CD4-positive, alpha-beta T cell (primary cell): ENCODE data around the gene RUNDC1. TPM values are rescaled to one million over a fixed set of nuclear protein-coding genes. Genes with fewer than 3 reads are reported as not detected.
"Not testable (repeated sequence)": the region's sequence is repeated elsewhere in the genome, so short reads cannot be mapped to it uniquely, and the experiment has no call there.

Experiments used
- ATAC-seq: fragments of 200-7000 bp; cut with Tn5 transposase; one replicate; pipeline ENCODE4 v1.10.0; 2022; ENCODE audit warnings: mild to moderate bottlenecking; ENCODE audit not compliant: poor library complexity
- CTCF ChIA-PET: fragments of 350-600 bp; sonication (Branson Sonifier 250); formaldehyde crosslinking; loops from one replicate; lab custom pipeline; 2021; ENCODE audit warnings: antibody characterized with exemption, inconsistent platforms; lab: Charles Lee
- POLR2A ChIA-PET: fragments of 350-600 bp; sonication (Branson Sonifier 250); formaldehyde crosslinking; loops from one replicate; lab custom pipeline; 2021; ENCODE audit warnings: antibody characterized with exemption, inconsistent platforms; lab: Charles Lee
- DNase-seq, 14 experiments: peaks; one replicate each; pipeline ENCODE4 v3.0.0-alpha.2; 2013 to 2020; ENCODE audit warnings: mixed read lengths in 2 of 14
- H3K27ac ChIP-seq, 2 donors: one replicate each; pipeline versions ENCODE4 v1.5.1 to v1.7.0; 2013; ENCODE audit warnings: low read length in 2 of 2, low read depth in 1 of 2, mild to moderate bottlenecking in 1 of 2
- H3K27me3 ChIP-seq, 2 experiments: 1 replicate in 1 of 2; 2 replicates in 1 of 2; pipeline versions ENCODE4 v1.6.1 to v1.7.0; 2013; ENCODE audit warnings: low read length in 2 of 2, control low read depth in 1 of 2, mild to moderate bottlenecking in 1 of 2, moderate library complexity in 1 of 2; ENCODE audit not compliant: insufficient read depth in 2 of 2, control insufficient read depth in 1 of 2
- H3K36me3 ChIP-seq: one replicate; pipeline ENCODE4 v1.6.1; 2013; ENCODE audit warnings: low read length, control low read depth; ENCODE audit not compliant: insufficient read depth
- H3K4me1 ChIP-seq: one replicate; pipeline ENCODE4 v1.6.1; 2013; ENCODE audit warnings: low read length, control low read depth; ENCODE audit not compliant: insufficient read depth
- H3K4me3 ChIP-seq: one replicate; pipeline ENCODE4 v1.5.1; 2013; ENCODE audit warnings: mild to moderate bottlenecking, low read length, moderate library complexity
- H3K9me3 ChIP-seq, 2 experiments: 1 replicate in 1 of 2; 2 replicates in 1 of 2; pipeline versions ENCODE4 v1.6.1 to v1.7.0; 2013; ENCODE audit warnings: low read length in 2 of 2, mild to moderate bottlenecking in 2 of 2, control low read depth in 1 of 2, moderate library complexity in 1 of 2; ENCODE audit not compliant: control insufficient read depth in 1 of 2, insufficient read depth in 1 of 2
- H3K27ac Mint-ChIP-seq: one replicate; pipeline ENCODE4 v1.8.0; 2020; ENCODE audit warnings: mixed read lengths
- H3K27me3 Mint-ChIP-seq: one replicate; pipeline ENCODE4 v1.8.0; 2021; ENCODE audit warnings: mixed read lengths
- H3K36me3 Mint-ChIP-seq: one replicate; pipeline ENCODE4 v1.8.0; 2021; ENCODE audit warnings: low read depth, mixed read lengths
- H3K4me1 Mint-ChIP-seq: one replicate; pipeline ENCODE4 v1.8.0; 2021; ENCODE audit warnings: low read depth, mixed read lengths
- H3K4me3 Mint-ChIP-seq: one replicate; pipeline ENCODE4 v1.8.0; 2020; ENCODE audit warnings: mild to moderate bottlenecking, mixed read lengths
- H3K9me3 Mint-ChIP-seq: one replicate; pipeline ENCODE4 v1.8.0; 2020; ENCODE audit warnings: mixed read lengths
- intact Hi-C, 2 experiments: fragments of 100-400 bp; cut with DNase I in 1 of 2; cut with micrococcal nuclease in 1 of 2; formaldehyde crosslinking; loops; one replicate each; pipeline versions ENCODE4 v1.15.1 to v1.9.0; 2023 to 2025; cut with DNase I, micrococcal nuclease
- total RNA-seq, 174 experiments: library from RNA in 2 of 174; stranded (reverse) in 2 of 174; gene quantifications; one replicate each; pipeline ENCODE4 v1.2.3 and lab custom pipeline; 2021 to 2026
- TF ChIP-seq, protein P1 (sequence below): fragments of 200-600 bp; IDR thresholded peaks from one replicate; pipeline ENCODE4 v1.8.0; 2022; ENCODE audit warnings: antibody characterized with exemption, mild to moderate bottlenecking

Gene RUNDC1
- total RNA-seq, 2 experiments from 2014 or later, result 11.6 to 11.7 TPM

DNA sequence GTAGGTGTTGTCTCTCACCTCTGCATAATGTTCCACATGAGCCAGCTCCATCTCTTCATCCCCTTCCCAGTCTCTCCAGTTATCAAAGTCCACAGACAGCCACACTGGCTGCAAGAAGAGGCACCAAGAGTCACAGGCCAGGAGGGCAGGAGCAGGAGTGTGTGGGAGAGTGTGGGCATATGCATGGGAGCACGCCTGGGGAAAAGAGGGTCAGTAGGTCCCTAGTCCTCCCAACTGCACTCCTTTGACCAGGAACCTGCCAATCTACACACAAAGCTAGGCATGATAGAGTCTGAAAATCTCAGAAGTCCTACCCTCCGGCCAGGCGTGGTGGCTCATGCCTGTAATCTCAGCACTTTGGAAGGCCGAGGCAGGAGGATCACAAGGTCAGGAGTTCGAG, 8.8 kb upstream of the RUNDC1 start:
- H3K4me3 ChIP-seq, result no peak overlapping the region
- no peaks in the 10 kb centered on the region for H3K4me1 ChIP-seq
- H3K27me3 ChIP-seq, result no peaks in the 10 kb centered on the region
- no peaks in the 10 kb centered on the region for H3K36me3 Mint-ChIP-seq
- no peaks in the 10 kb centered on the region for H3K27me3 Mint-ChIP-seq
- ATAC-seq (no peak), DNase-seq (no peak)
- H3K4me3 Mint-ChIP-seq, result no peak overlapping the region
- intact Hi-C loops, result no loop called here
- POLR2A ChIA-PET, result no interaction called here
- H3K36me3 ChIP-seq, result no peaks in the 10 kb centered on the region
- no peak overlapping the region for H3K27ac ChIP-seq
- H3K27ac Mint-ChIP-seq, result no peak overlapping the region
- no peaks in the 10 kb centered on the region for H3K9me3 ChIP-seq
- no peaks in the 10 kb centered on the region for H3K9me3 Mint-ChIP-seq
- TF ChIP-seq, protein P1, sequence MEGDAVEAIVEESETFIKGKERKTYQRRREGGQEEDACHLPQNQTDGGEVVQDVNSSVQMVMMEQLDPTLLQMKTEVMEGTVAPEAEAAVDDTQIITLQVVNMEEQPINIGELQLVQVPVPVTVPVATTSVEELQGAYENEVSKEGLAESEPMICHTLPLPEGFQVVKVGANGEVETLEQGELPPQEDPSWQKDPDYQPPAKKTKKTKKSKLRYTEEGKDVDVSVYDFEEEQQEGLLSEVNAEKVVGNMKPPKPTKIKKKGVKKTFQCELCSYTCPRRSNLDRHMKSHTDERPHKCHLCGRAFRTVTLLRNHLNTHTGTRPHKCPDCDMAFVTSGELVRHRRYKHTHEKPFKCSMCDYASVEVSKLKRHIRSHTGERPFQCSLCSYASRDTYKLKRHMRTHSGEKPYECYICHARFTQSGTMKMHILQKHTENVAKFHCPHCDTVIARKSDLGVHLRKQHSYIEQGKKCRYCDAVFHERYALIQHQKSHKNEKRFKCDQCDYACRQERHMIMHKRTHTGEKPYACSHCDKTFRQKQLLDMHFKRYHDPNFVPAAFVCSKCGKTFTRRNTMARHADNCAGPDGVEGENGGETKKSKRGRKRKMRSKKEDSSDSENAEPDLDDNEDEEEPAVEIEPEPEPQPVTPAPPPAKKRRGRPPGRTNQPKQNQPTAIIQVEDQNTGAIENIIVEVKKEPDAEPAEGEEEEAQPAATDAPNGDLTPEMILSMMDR, result no peak
- CTCF ChIA-PET, result no interaction called here
- H3K4me1 Mint-ChIP-seq, result no peaks in the 10 kb centered on the region

DNA sequence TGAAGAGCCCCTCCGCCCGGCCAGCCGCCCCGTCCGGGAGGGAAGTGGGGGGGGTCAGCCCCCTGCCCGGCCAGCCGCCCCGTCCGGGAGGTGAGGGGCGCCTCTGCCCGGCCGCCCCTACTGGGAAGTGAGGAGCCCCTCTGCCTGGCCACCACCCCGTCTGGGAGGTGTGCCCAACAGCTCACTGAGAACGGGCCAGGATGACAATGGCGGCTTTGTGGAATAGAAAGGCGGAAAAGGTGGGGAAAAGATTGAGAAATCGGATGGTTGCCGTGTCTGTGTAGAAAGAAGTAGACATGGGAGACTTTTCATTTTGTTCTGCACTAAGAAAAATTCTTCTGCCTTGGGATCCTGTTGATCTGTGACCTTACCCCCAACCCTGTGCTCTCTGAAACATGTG, 7.0 kb upstream of the RUNDC1 start:
- H3K36me3 ChIP-seq, H3K9me3 ChIP-seq, CTCF ChIA-PET, H3K4me3 Mint-ChIP-seq, H3K9me3 Mint-ChIP-seq, DNase-seq, H3K27me3 Mint-ChIP-seq, H3K36me3 Mint-ChIP-seq, H3K4me3 ChIP-seq, H3K27me3 ChIP-seq, H3K4me1 ChIP-seq, H3K27ac Mint-ChIP-seq, intact Hi-C loops, ATAC-seq, H3K27ac ChIP-seq, H3K4me1 Mint-ChIP-seq, POLR2A ChIA-PET: not testable (repeated sequence)

DNA sequence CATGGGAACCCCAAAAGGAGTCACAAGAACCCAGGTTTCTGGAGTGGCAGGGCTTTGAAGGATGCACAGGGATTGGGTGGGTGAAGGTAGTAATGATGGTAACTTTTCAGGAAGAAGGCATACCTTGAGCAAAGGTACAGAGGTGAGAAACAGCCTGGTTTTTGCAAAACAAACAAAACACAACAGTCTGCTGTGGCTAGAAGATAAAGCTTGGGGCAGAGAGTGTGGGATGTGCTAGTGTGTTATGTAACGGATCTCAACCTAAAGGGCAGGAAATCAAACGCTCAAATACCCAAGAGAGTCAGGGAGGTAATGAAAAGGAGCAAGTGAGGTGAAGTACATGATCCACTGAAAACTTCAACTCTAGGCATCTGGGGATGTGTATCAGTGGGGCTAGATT, 5.1 kb upstream of the RUNDC1 start:
- no peak overlapping the region for H3K4me3 Mint-ChIP-seq
- ChIA-PET CTCF (no interaction called here), POLR2A (no interaction called here)
- peaks cover 12% of the 10 kb centered on the region for H3K4me1 Mint-ChIP-seq
- peaks cover 3% of the 10 kb centered on the region for H3K36me3 Mint-ChIP-seq
- Histone ChIP-seq H3K27me3 (no peaks in the 10 kb centered on the region), H3K4me3 (no peak overlapping the region), H3K4me1 (peaks cover 8% of the 10 kb centered on the region), H3K27ac (no peak overlapping the region), H3K9me3 (no peaks in the 10 kb centered on the region), H3K36me3 (no peaks in the 10 kb centered on the region)
- no peaks in the 10 kb centered on the region for H3K9me3 Mint-ChIP-seq
- no peaks in the 10 kb centered on the region for H3K27me3 Mint-ChIP-seq
- no peak for ATAC-seq
- intact Hi-C loops, result no loop called here
- no peak for DNase-seq
- no peak overlapping the region for H3K27ac Mint-ChIP-seq
- TF ChIP-seq, protein P1, result no peak

DNA sequence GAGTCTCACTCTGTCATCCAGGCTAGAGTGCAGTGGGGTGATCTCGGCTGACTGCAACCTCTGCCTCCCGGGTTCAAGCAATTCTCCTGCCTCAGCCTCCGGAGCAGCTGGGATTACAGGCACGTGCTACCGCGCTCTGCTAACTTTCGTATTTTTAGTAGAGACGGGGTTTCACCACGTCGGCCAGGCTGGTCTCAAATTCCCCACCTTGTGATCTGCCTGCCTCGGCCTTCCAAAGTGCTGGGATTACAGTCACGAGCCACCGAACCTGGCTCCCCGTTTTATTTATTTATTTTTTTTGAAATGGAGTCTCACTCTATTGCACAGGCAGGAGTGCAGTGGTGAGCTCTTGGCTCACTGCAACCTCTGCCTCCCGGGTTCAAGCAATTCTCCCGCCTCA, 4.7 kb upstream of the RUNDC1 start:
- ATAC-seq, result not testable (repeated sequence)

More for the DNA sequence above, 4.7 kb upstream of the RUNDC1 start:
- H3K4me1 ChIP-seq, CTCF ChIA-PET, H3K4me3 Mint-ChIP-seq, H3K27me3 Mint-ChIP-seq, intact Hi-C loops, H3K27ac ChIP-seq, DNase-seq, POLR2A ChIA-PET, H3K27ac Mint-ChIP-seq, H3K9me3 Mint-ChIP-seq, H3K27me3 ChIP-seq, H3K36me3 ChIP-seq, H3K4me3 ChIP-seq, H3K9me3 ChIP-seq, H3K36me3 Mint-ChIP-seq: not testable (repeated sequence)
- peaks cover 16% of the 10 kb centered on the region for H3K4me1 Mint-ChIP-seq
